ENCODE data around the gene NUBPL.
"Not testable (repeated sequence)": the region's sequence is repeated elsewhere in the genome, so short reads cannot be mapped to it uniquely, and the experiment has no call there.

GRCh38 chr14:31813724-31814490 is 252.7 kb downstream of the NUBPL start:
- TF ChIP-seq CTCF, POLR2A (IDR thresholded peaks at IDR 0.05): not testable (repeated sequence)

All from adrenal gland (tissue), 5 donors.